ENCODE data around the gene AXIN2. TPM values are rescaled to one million over a fixed set of nuclear protein-coding genes. Genes with fewer than 3 reads are reported as not detected.

Gene AXIN2
- total RNA-seq, 1 experiment from 2014 or later = 10.7 TPM

GRCh38 chr17:65546579-65546978 lies 14.9 kb downstream of the AXIN2 start:
- intact Hi-C loops (cut with micrococcal nuclease; ENCODE audit: unreplicated experiment) = no loop called here
- Histone ChIP-seq H3K9me3 (ENCODE audit: low read depth, low read length, poor library complexity, severe bottlenecking) (no peaks in the 10 kb centered on the region), H3K27ac (ENCODE audit: low read depth, low read length, poor library complexity, severe bottlenecking) (no peak overlapping the region), H3K36me3 (ENCODE audit: insufficient read depth, low read length, poor library complexity, severe bottlenecking) (peaks cover 4% of the 10 kb centered on the region), H3K27me3 (replicated peaks; ENCODE audit: insufficient read depth, low read depth, low read length, poor library complexity) (no peaks in the 10 kb centered on the region), H3K4me1 (ENCODE audit: insufficient read depth, low read length, poor library complexity, severe bottlenecking) (no peaks in the 10 kb centered on the region), H3K4me3 (ENCODE audit: low read depth, low read length, poor library complexity, severe bottlenecking) (no peak overlapping the region)
- DNase-seq (ENCODE audit: low spot score) = no peak
- BruUV-seq (replicated peaks) = no TSS peak
- TF ChIP-seq, protein P1, sequence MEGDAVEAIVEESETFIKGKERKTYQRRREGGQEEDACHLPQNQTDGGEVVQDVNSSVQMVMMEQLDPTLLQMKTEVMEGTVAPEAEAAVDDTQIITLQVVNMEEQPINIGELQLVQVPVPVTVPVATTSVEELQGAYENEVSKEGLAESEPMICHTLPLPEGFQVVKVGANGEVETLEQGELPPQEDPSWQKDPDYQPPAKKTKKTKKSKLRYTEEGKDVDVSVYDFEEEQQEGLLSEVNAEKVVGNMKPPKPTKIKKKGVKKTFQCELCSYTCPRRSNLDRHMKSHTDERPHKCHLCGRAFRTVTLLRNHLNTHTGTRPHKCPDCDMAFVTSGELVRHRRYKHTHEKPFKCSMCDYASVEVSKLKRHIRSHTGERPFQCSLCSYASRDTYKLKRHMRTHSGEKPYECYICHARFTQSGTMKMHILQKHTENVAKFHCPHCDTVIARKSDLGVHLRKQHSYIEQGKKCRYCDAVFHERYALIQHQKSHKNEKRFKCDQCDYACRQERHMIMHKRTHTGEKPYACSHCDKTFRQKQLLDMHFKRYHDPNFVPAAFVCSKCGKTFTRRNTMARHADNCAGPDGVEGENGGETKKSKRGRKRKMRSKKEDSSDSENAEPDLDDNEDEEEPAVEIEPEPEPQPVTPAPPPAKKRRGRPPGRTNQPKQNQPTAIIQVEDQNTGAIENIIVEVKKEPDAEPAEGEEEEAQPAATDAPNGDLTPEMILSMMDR (conservative IDR thresholded peaks at IDR 0.05; ENCODE audit: low read depth, low read length) = no peak
- no peak for TF ChIP-seq EZH2 (IDR thresholded peaks at IDR 0.05; ENCODE audit: borderline replicate concordance, low read depth, low read length, poor library complexity, severe bottlenecking)
- ChIA-PET CTCF (no interaction called here), POLR2A (ENCODE audit: low non-redundant PET) (no interaction called here)

- TF ChIP-seq, protein P1 (conservative IDR thresholded peaks at IDR 0.05; ENCODE audit: low read depth, low read length) = no peak
- TF ChIP-seq EZH2 (IDR thresholded peaks at IDR 0.05; ENCODE audit: borderline replicate concordance, low read depth, low read length, poor library complexity, severe bottlenecking) = no peak
- intact Hi-C loops (cut with micrococcal nuclease; ENCODE audit: unreplicated experiment) = no loop called here
- H3K27ac ChIP-seq (ENCODE audit: low read depth, low read length, poor library complexity, severe bottlenecking) = no peak overlapping the region
- H3K9me3 ChIP-seq (ENCODE audit: low read depth, low read length, poor library complexity, severe bottlenecking) = no peaks in the 10 kb centered on the region
- DNase-seq (ENCODE audit: low spot score) = no peak
- ChIA-PET POLR2A (ENCODE audit: low non-redundant PET) (no interaction called here), CTCF (no interaction called here)
- peaks cover 4% of the 10 kb centered on the region for H3K36me3 ChIP-seq (ENCODE audit: insufficient read depth, low read length, poor library complexity, severe bottlenecking)
- H3K4me1 ChIP-seq (ENCODE audit: insufficient read depth, low read length, poor library complexity, severe bottlenecking) = no peaks in the 10 kb centered on the region
- no peak overlapping the region for H3K4me3 ChIP-seq (ENCODE audit: low read depth, low read length, poor library complexity, severe bottlenecking)
- no peaks in the 10 kb centered on the region for H3K27me3 ChIP-seq (replicated peaks; ENCODE audit: insufficient read depth, low read depth, low read length, poor library complexity)
- no TSS peak for BruUV-seq (replicated peaks)
These were observed 15.5 kb downstream of the AXIN2 start for GRCh38 chr17:65545705-65546523.

DNA sequence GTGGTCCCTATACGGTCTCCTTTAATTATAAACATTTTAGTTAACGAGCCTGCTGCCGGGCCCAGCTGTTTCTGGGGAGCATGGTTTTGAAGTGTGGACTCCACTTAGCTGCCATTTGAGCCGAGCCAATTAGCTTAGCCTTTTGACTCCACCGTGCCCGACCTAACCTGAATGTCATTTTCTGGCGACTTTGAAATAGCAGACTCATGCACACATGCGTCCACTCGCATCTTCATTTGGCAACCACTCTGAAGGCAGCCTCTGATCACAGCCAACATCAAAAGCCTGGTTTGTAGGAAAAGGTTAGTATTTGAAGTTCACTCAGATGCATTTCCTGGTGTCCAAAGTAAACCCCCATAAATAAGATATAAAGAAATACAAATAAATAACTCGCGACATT lies 16.8 kb downstream of the AXIN2 start:
- peaks cover 3% of the 10 kb centered on the region for H3K4me1 ChIP-seq (ENCODE audit: insufficient read depth, low read length, poor library complexity, severe bottlenecking)
- H3K4me3 ChIP-seq (ENCODE audit: low read depth, low read length, poor library complexity, severe bottlenecking) = no peak overlapping the region
- H3K27ac ChIP-seq (ENCODE audit: low read depth, low read length, poor library complexity, severe bottlenecking) = no peak overlapping the region
- intact Hi-C loops (cut with micrococcal nuclease; ENCODE audit: unreplicated experiment) = no loop called here
- no peaks in the 10 kb centered on the region for H3K9me3 ChIP-seq (ENCODE audit: low read depth, low read length, poor library complexity, severe bottlenecking)
- DNase-seq (ENCODE audit: low spot score) = no peak
- BruUV-seq (replicated peaks) = no TSS peak
- TF ChIP-seq, protein P1 (conservative IDR thresholded peaks at IDR 0.05; ENCODE audit: low read depth, low read length) = no peak
- no peak for TF ChIP-seq EZH2 (IDR thresholded peaks at IDR 0.05; ENCODE audit: borderline replicate concordance, low read depth, low read length, poor library complexity, severe bottlenecking)
- peaks cover 4% of the 10 kb centered on the region for H3K36me3 ChIP-seq (ENCODE audit: insufficient read depth, low read length, poor library complexity, severe bottlenecking)
- CTCF ChIA-PET = no interaction called here
- no peaks in the 10 kb centered on the region for H3K27me3 ChIP-seq (replicated peaks; ENCODE audit: insufficient read depth, low read depth, low read length, poor library complexity)
- POLR2A ChIA-PET (ENCODE audit: low non-redundant PET) = no interaction called here
